KOPT-K1 (cell line): ENCODE results near the gene VAV1.
"Not testable (repeated sequence)": the region's sequence is repeated elsewhere in the genome, so short reads cannot be mapped to it uniquely, and the experiment has no call there.

Experiments
- H3K27ac ChIP-seq: fragments of 200-600 bp; sonication (generic); 2 replicates; pipeline ENCODE4 v1.5.1; 2016; ENCODE audit warnings: antibody characterized with exemption, mild to moderate bottlenecking, low read depth, low read length; ENCODE audit not compliant: poor library complexity, severe bottlenecking
- H3K36me3 ChIP-seq: fragments of 200-600 bp; sonication (generic); 2 replicates; pipeline ENCODE4 v1.5.1; 2017; ENCODE audit warnings: antibody characterized with exemption, mild to moderate bottlenecking, low read length, moderate library complexity; ENCODE audit not compliant: insufficient read depth
- H3K9me3 ChIP-seq: fragments of 200-600 bp; sonication (generic); 2 replicates; pipeline ENCODE4 v1.5.1; 2017; ENCODE audit warnings: antibody characterized with exemption, low read length, mild to moderate bottlenecking; ENCODE audit not compliant: insufficient read depth, poor library complexity, severe bottlenecking

The VAV1 gene

GRCh38 chr19:6849876-6850275 is 77.4 kb downstream of the VAV1 start:
- no peaks in the 10 kb centered on the region for H3K9me3 ChIP-seq
- H3K36me3 ChIP-seq = peaks cover 83% of the 10 kb centered on the region
- no peak overlapping the region for H3K27ac ChIP-seq

GRCh38 chr19:6851359-6851758 is 78.9 kb downstream of the VAV1 start:
- H3K36me3 ChIP-seq = peaks cover 93% of the 10 kb centered on the region
- no peak overlapping the region for H3K27ac ChIP-seq
- no peaks in the 10 kb centered on the region for H3K9me3 ChIP-seq

GRCh38 chr19:6852001-6852400 is 79.5 kb downstream of the VAV1 start:
- Histone ChIP-seq H3K36me3 (peaks cover 97% of the 10 kb centered on the region), H3K9me3 (no peaks in the 10 kb centered on the region), H3K27ac (no peak overlapping the region)

- Histone ChIP-seq H3K27ac (no peak overlapping the region), H3K9me3 (no peaks in the 10 kb centered on the region), H3K36me3 (peaks cover 93% of the 10 kb centered on the region)
Measured at GRCh38 chr19:6853868-6854267, 81.4 kb downstream of the VAV1 start.

- Histone ChIP-seq H3K27ac (no peak overlapping the region), H3K9me3 (no peaks in the 10 kb centered on the region), H3K36me3 (peaks cover 88% of the 10 kb centered on the region)
Measured at GRCh38 chr19:6854758-6855157, 82.2 kb downstream of the VAV1 start.

- Histone ChIP-seq H3K36me3 (peaks cover 69% of the 10 kb centered on the region), H3K27ac (no peak overlapping the region), H3K9me3 (no peaks in the 10 kb centered on the region)
Measured at GRCh38 chr19:6856749-6857372, 84.4 kb downstream of the VAV1 start.

- Histone ChIP-seq H3K27ac (no peak overlapping the region), H3K36me3 (peaks cover 21% of the 10 kb centered on the region; the same call in 1 of the 2 replicates), H3K9me3 (no peaks in the 10 kb centered on the region)
Measured at GRCh38 chr19:6861683-6862286, 89.3 kb downstream of the VAV1 start.

GRCh38 chr19:6862673-6863078 is 90.2 kb downstream of the VAV1 start:
- H3K36me3 ChIP-seq = peaks cover 12% of the 10 kb centered on the region; the same call in 1 of the 2 replicates
- H3K27ac ChIP-seq = peak overlapping the region; percentile 24
- H3K9me3 ChIP-seq = no peaks in the 10 kb centered on the region

- Histone ChIP-seq H3K27ac (no peak overlapping the region), H3K36me3 (peaks cover 2% of the 10 kb centered on the region; the same call in 1 of the 2 replicates), H3K9me3 (no peaks in the 10 kb centered on the region)
Measured at GRCh38 chr19:6864325-6864940, 91.9 kb downstream of the VAV1 start.

- Histone ChIP-seq H3K36me3 (no peaks in the 10 kb centered on the region), H3K27ac (no peak overlapping the region), H3K9me3 (no peaks in the 10 kb centered on the region)
Measured at GRCh38 chr19:6865849-6866248, 93.3 kb downstream of the VAV1 start.

GRCh38 chr19:6866741-6867151 is 94.2 kb downstream of the VAV1 start:
- H3K36me3 ChIP-seq = no peaks in the 10 kb centered on the region
- H3K27ac ChIP-seq = no peak overlapping the region
- no peaks in the 10 kb centered on the region for H3K9me3 ChIP-seq

GRCh38 chr19:6868351-6868750 is 95.8 kb downstream of the VAV1 start:
- no peaks in the 10 kb centered on the region for H3K36me3 ChIP-seq
- H3K27ac ChIP-seq = no peak overlapping the region
- no peaks in the 10 kb centered on the region for H3K9me3 ChIP-seq

- H3K9me3 ChIP-seq, H3K36me3 ChIP-seq: not testable (repeated sequence)
Measured at GRCh38 chr19:6869151-6869882, 96.8 kb downstream of the VAV1 start.

GRCh38 chr19:6873708-6874431 is 101.4 kb downstream of the VAV1 start:
- Histone ChIP-seq H3K9me3 (no peaks in the 10 kb centered on the region), H3K36me3 (no peaks in the 10 kb centered on the region), H3K27ac (no peak overlapping the region)

More at GRCh38 chr19:6869151-6869882, 96.8 kb downstream of the VAV1 start:
- H3K27ac ChIP-seq = not testable (repeated sequence)

GRCh38 chr19:6875218-6875617 is 102.7 kb downstream of the VAV1 start:
- no peaks in the 10 kb centered on the region for H3K36me3 ChIP-seq
- no peak overlapping the region for H3K27ac ChIP-seq
- H3K9me3 ChIP-seq = no peaks in the 10 kb centered on the region
